SK-N-MC (cell line): ENCODE results near the gene CETP.

ENCODE experiments used
- DNase-seq: peaks from one replicate; pipeline ENCODE4 v3.0.0-alpha.2; 2011; ENCODE audit warnings: low read depth, low spot score
- H3K27ac ChIP-seq: fragments of 200-600 bp; sonication (generic); 2 replicates; pipeline ENCODE4 v1.5.1; 2016; ENCODE audit warnings: mixed run types
- H3K36me3 ChIP-seq: fragments of 200-600 bp; sonication (generic); 2 replicates; pipeline ENCODE4 v1.6.1; 2017; ENCODE audit warnings: antibody characterized with exemption, low read length, mixed read lengths; ENCODE audit not compliant: insufficient read depth
- H3K4me3 ChIP-seq: fragments of 200-600 bp; sonication (generic); 2 replicates; pipeline ENCODE4 v1.5.1; 2016
- H3K9ac ChIP-seq: fragments of 200-600 bp; sonication (generic); 2 replicates; pipeline ENCODE4 v1.8.0; 2017; ENCODE audit warnings: mixed run types, mixed read lengths; ENCODE audit not compliant: insufficient read length
- H3K9me3 ChIP-seq: fragments of 200-600 bp; sonication (generic); 2 replicates; pipeline ENCODE4 v1.6.1; 2017; ENCODE audit warnings: low read depth, mild to moderate bottlenecking, antibody characterized with exemption, low read length, moderate library complexity, mixed read lengths
- EZH2 ChIP-seq: fragments of 200-600 bp; sonication (generic); IDR thresholded peaks from one replicate; pipeline ENCODE4 v1.6.1; 2017; ENCODE audit warnings: antibody characterized with exemption
- FOXP2 ChIP-seq: optimal IDR thresholded peaks from 2 replicates; pipeline ENCODE3; 2011; ENCODE audit warnings: mild to moderate bottlenecking, moderate library complexity; ENCODE audit not compliant: insufficient read depth; ENCODE audit errors: extremely low read length, control extremely low read depth
- POLR2AphosphoS5 ChIP-seq: IDR thresholded peaks from 2 replicates; pipeline ENCODE4 v1.6.1; 2012; ENCODE audit warnings: mild to moderate bottlenecking, low read depth, low read length, borderline replicate concordance

CETP gene

GRCh38 chr16:56961851-56962281 lies at the start of gene CETP:
TSS of gene CETP (plus strand) at chr16:56961950. CDS start at chr16:56961980, 30 bp downstream.
- H3K36me3 ChIP-seq, result no peaks in the 10 kb centered on the region
- no peak within 1 kb of the TSS for H3K27ac ChIP-seq
- H3K4me3 ChIP-seq, result no peak within 1 kb of the TSS
- no peak for DNase-seq
- no peaks in the 10 kb centered on the region for H3K9me3 ChIP-seq
- TF ChIP-seq EZH2, result no peak
- TF ChIP-seq POLR2AphosphoS5, result no peak
- no peak for TF ChIP-seq FOXP2
- no peak within 1 kb of the TSS for H3K9ac ChIP-seq

GRCh38 chr16:56912746-56913708 lies 48.7 kb upstream of the CETP start:
- Histone ChIP-seq H3K36me3 (no peaks in the 10 kb centered on the region), H3K4me3 (no peak overlapping the region), H3K9me3 (no peaks in the 10 kb centered on the region), H3K9ac (no peak overlapping the region), H3K27ac (no peak overlapping the region)
- DNase-seq, result no peak
- no peak for TF ChIP-seq EZH2
- TF ChIP-seq FOXP2, result no peak

- H3K4me3 ChIP-seq, result no peak overlapping the region
- no peak overlapping the region for H3K27ac ChIP-seq
- no peaks in the 10 kb centered on the region for H3K9me3 ChIP-seq
- H3K36me3 ChIP-seq, result no peaks in the 10 kb centered on the region
- DNase-seq, result no peak
- TF ChIP-seq POLR2AphosphoS5 (no peak), FOXP2 (no peak), EZH2 (no peak)
- no peak overlapping the region for H3K9ac ChIP-seq
Observed at GRCh38 chr16:56914896-56915295, 46.9 kb upstream of the CETP start.

- Histone ChIP-seq H3K4me3 (no peak overlapping the region), H3K27ac (no peak overlapping the region), H3K9ac (no peak overlapping the region), H3K9me3 (no peaks in the 10 kb centered on the region), H3K36me3 (no peaks in the 10 kb centered on the region)
- DNase-seq, result no peak
- TF ChIP-seq POLR2AphosphoS5, result no peak
- no peak for TF ChIP-seq EZH2
- no peak for TF ChIP-seq FOXP2
Observed at GRCh38 chr16:56915336-56916119, 46.2 kb upstream of the CETP start.

- Histone ChIP-seq H3K9me3 (no peaks in the 10 kb centered on the region), H3K27ac (no peak overlapping the region), H3K4me3 (no peak overlapping the region), H3K36me3 (no peaks in the 10 kb centered on the region), H3K9ac (no peak overlapping the region)
- TF ChIP-seq FOXP2 (no peak), POLR2AphosphoS5 (no peak), EZH2 (no peak)
- no peak for DNase-seq
Observed at GRCh38 chr16:56916571-56917403, 45.0 kb upstream of the CETP start.

GRCh38 chr16:56918467-56919012 lies 43.2 kb upstream of the CETP start:
- no peak for DNase-seq
- H3K36me3 ChIP-seq, result no peaks in the 10 kb centered on the region
- H3K9ac ChIP-seq, result no peak overlapping the region
- no peak overlapping the region for H3K27ac ChIP-seq
- no peak for TF ChIP-seq POLR2AphosphoS5
- no peak for TF ChIP-seq FOXP2
- no peak for TF ChIP-seq EZH2
- no peaks in the 10 kb centered on the region for H3K9me3 ChIP-seq
- no peak overlapping the region for H3K4me3 ChIP-seq

- no peak overlapping the region for H3K27ac ChIP-seq
- H3K36me3 ChIP-seq, result no peaks in the 10 kb centered on the region
- no peaks in the 10 kb centered on the region for H3K9me3 ChIP-seq
- TF ChIP-seq EZH2, result no peak
- no peak for DNase-seq
- H3K9ac ChIP-seq, result no peak overlapping the region
- H3K4me3 ChIP-seq, result no peak overlapping the region
Observed at GRCh38 chr16:56919099-56919800, 42.5 kb upstream of the CETP start.
